GM23248 (cell line): ENCODE results near the gene CACFD1.

Experiments used
- EZH2 ChIP-seq: fragments of 200-600 bp; sonication (generic); IDR thresholded peaks from 2 replicates; pipeline ENCODE4 v1.6.1; 2018; ENCODE audit warnings: antibody characterized with exemption, mild to moderate bottlenecking; ENCODE audit not compliant: insufficient read depth, poor library complexity, severe bottlenecking
- EZH2phosphoT487 ChIP-seq: fragments of 200-600 bp; sonication (generic); IDR thresholded peaks from 2 replicates; pipeline ENCODE4 v1.6.1; 2018; ENCODE audit warnings: antibody characterized with exemption, moderate library complexity, mild to moderate bottlenecking, low read depth; ENCODE audit not compliant: insufficient read depth

GRCh38 chr9:133475292-133476012, 15.7 kb downstream of the CACFD1 start:
- TF ChIP-seq EZH2 (no peak), EZH2phosphoT487 (no peak)
